Urinary bladder (tissue), 4 donors: ENCODE measurements around the gene ITPKA. TPM values are rescaled to one million over a fixed set of nuclear protein-coding genes. Genes with fewer than 3 reads are reported as not detected.

Source experiments
- DNase-seq: peaks from one replicate; pipeline ENCODE4 v3.0.0-alpha.2; 2015; ENCODE audit errors: extremely low spot score
- H3K27ac ChIP-seq: one replicate; pipeline ENCODE4 v1.5.1; 2013; ENCODE audit warnings: low read depth, mild to moderate bottlenecking, moderate library complexity
- H3K36me3 ChIP-seq: one replicate; pipeline ENCODE4 v1.6.1; 2013; ENCODE audit warnings: mild to moderate bottlenecking, moderate library complexity; ENCODE audit not compliant: insufficient read depth
- H3K4me1 ChIP-seq: one replicate; pipeline ENCODE4 v1.6.1; 2013; ENCODE audit warnings: mild to moderate bottlenecking, moderate library complexity; ENCODE audit not compliant: insufficient read depth
- H3K4me3 ChIP-seq: one replicate; pipeline ENCODE4 v1.5.1; 2013; ENCODE audit warnings: low read depth, low read length
- WGBS: extraction: QIAGEN DNeasy Blood & Tissue Kit; methylation state at CpG from one replicate; pipeline ENCODE4 v1.1.7; 2013; 5-methylcytosine and 5-hydroxymethylcytosine counted together
- polyA plus RNA-seq: library from polyadenylated mRNA; stranded (reverse); fragments of 200-250 nt; gene quantifications from one replicate; pipeline ENCODE4 v1.2.3, GENCODE V29; 2013
- total RNA-seq: library from RNA; depleted of rRNA; stranded (reverse); fragments of >200 nt; gene quantifications from one replicate; pipeline ENCODE4 v1.2.3, GENCODE V29; 2014
- donor health status: healthy with polysubstance abuse.
- donor health status: healthy.

The ITPKA gene
- total and polyA plus RNA-seq, 2 donors, result 0.37 to 2.0 TPM

DNA sequence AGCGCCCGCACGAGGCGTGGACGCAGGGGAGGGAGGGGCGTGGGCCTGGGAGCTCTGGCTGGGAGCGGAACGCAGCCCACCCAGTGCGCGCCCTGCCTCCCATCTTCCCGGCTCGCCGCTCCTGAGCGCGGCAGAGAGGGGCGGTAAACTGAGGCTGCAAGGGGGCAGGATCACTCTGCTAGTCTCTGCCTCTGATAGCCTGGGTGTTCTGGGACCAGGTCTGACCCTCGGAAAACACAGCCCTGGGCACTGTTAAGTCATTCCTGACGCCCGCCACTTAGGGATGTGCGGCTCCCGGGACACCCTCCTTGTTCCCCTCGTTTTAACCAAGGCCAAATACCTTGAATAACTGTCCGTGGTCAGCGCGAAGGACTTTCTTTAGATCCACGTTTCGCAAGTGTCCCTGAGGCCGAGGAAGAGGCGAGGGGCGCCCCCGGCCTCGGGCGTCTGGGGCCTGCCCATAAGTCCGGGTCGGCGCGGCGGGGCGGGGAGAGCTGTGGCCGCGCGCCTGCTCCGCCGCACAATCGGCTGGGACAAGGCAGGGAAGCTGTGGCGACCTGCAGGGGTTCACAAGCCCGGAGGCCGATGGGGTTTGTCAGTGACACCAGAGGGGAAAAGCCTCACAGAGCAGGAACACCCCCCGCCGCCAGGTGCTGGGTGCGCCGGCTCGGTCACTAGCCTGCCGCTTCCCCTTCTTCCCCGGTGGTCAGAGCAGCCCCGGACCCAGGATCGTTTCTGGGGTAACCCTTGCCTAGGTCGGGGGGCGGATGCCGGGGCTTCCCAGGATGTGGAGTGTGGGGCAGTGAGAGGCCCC lies 1.5 kb downstream of the ITPKA start:
- H3K4me3 ChIP-seq, result peak overlapping the region; percentile 65
- H3K36me3 ChIP-seq, result no peaks in the 10 kb centered on the region
- no peak for DNase-seq
- H3K4me1 ChIP-seq, result peaks cover 3% of the 10 kb centered on the region
- H3K27ac ChIP-seq, result no peak overlapping the region
- 12% methylated on average over 60 of the region's 60 CpGs for WGBS

GRCh38 chr15:41495736-41496599 lies 2.3 kb downstream of the ITPKA start:
- Histone ChIP-seq H3K36me3 (no peaks in the 10 kb centered on the region), H3K4me1 (peaks cover 3% of the 10 kb centered on the region), H3K4me3 (peak overlapping the region; percentile 65), H3K27ac (no peak overlapping the region)
- DNase-seq, result no peak
- 56% methylated on average over 59 of the region's 59 CpGs for WGBS

GRCh38 chr15:41498657-41499056 lies 5.0 kb downstream of the ITPKA start:
- 94% methylated on average over 2 of the region's 2 CpGs for WGBS
- Histone ChIP-seq H3K4me3 (no peak overlapping the region), H3K4me1 (peaks cover 3% of the 10 kb centered on the region), H3K27ac (no peak overlapping the region), H3K36me3 (no peaks in the 10 kb centered on the region)
- no peak for DNase-seq

GRCh38 chr15:41499109-41499851 lies 5.6 kb downstream of the ITPKA start:
- Histone ChIP-seq H3K27ac (no peak overlapping the region), H3K36me3 (no peaks in the 10 kb centered on the region), H3K4me3 (no peak overlapping the region), H3K4me1 (peaks cover 1% of the 10 kb centered on the region)
- DNase-seq, result no peak
- WGBS, result 94% methylated on average over 6 of the region's 6 CpGs

- no peaks in the 10 kb centered on the region for H3K36me3 ChIP-seq
- no peak overlapping the region for H3K27ac ChIP-seq
- H3K4me1 ChIP-seq, result no peaks in the 10 kb centered on the region
- peak overlapping the region; percentile 1 for H3K4me3 ChIP-seq
- WGBS, result 6% methylated on average over 56 of the region's 56 CpGs
- no peak for DNase-seq
Observed at GRCh38 chr15:41501191-41501917, 7.7 kb downstream of the ITPKA start.

DNA sequence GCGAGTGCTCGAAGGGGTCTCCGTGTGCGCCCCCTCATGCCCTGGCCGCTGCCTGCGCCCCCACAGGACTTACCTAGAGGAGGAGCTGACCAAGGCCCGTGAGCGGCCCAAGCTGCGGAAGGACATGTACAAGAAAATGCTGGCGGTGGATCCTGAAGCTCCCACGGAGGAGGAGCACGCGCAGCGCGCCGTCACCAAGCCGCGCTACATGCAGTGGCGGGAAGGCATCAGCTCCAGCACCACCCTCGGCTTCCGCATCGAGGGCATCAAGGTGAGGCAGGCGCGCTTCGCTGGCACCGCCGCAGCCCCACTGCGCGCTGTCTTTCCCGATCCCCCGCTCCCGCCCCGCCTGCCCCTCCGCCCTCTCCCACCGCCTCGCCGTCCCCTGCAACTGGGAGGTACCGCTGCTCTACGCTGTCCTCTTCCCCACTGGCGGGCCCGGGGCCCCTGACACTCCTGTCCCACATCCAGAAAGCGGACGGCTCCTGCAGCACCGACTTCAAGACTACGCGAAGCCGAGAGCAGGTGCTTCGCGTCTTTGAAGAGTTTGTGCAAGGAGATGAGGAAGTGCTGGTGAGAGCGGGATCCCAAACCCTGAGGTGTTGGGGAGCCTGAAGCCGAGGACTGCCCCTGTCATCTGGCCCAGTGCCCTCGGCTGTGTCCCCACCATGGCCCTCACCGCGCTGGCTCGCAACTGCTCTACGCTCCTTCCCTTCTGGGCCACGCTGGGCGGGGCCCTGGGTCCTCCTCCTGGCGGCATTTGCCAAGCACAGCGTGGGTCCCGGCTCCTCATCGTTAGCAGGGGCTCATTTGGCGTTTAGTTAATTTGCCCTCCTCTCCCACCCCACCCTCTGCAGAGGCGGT lies 8.5 kb downstream of the ITPKA start:
- H3K36me3 ChIP-seq, result no peaks in the 10 kb centered on the region
- H3K4me1 ChIP-seq, result no peaks in the 10 kb centered on the region
- 3% methylated on average over 64 of the region's 64 CpGs for WGBS
- H3K27ac ChIP-seq, result no peak overlapping the region
- no peak for DNase-seq
- H3K4me3 ChIP-seq, result peak overlapping the region; percentile 1

DNA sequence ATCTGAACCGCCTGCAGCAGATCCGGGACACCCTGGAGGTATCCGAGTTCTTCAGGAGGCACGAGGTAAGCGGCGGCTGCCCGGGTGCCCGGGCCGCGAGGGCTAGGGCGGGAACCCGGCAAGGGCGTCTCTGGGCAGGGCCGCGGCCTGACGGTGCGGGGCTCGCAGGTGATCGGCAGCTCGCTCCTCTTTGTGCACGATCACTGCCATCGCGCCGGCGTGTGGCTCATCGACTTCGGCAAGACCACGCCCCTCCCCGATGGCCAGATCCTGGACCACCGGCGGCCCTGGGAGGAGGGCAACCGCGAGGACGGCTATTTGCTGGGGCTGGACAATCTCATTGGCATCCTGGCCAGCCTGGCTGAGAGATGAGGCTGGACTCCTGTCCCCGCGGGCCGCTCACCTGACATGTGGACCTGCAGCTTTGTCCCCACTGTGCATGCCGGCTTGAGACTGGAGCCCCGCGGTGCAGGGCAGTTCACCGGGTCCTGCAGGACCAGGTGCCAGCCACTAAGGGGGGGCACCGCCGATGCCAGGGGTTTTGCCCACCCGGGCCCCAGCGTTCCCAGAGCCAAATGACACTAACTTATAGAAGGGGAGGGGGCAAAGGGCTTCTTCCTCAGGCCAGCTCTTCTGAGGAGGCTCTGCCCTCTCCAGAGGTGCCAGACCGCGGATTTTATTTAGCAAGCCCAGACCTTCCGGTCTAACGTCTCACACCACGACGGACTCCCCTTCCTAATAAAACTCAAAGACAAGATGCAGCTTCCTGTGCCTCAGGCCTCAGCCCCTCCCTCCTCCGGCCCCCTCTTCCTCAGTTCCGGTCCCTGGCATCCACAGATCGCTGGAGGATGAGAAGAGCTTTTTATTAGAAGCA lies 9.4 kb downstream of the ITPKA start:
- H3K36me3 ChIP-seq, result no peaks in the 10 kb centered on the region
- H3K4me3 ChIP-seq, result no peak overlapping the region
- no peak overlapping the region for H3K27ac ChIP-seq
- H3K4me1 ChIP-seq, result no peaks in the 10 kb centered on the region
- DNase-seq, result no peak
- 18% methylated on average over 54 of the region's 54 CpGs for WGBS

- Histone ChIP-seq H3K36me3 (no peaks in the 10 kb centered on the region), H3K27ac (no peak overlapping the region), H3K4me3 (no peak overlapping the region), H3K4me1 (no peaks in the 10 kb centered on the region)
- WGBS, result 88% methylated on average over 5 of the region's 5 CpGs
- no peak for DNase-seq
Observed at GRCh38 chr15:41503669-41504010, 10.0 kb downstream of the ITPKA start.

GRCh38 chr15:41504751-41505492 lies 11.2 kb downstream of the ITPKA start:
- WGBS, result 91% methylated on average over 13 of the region's 13 CpGs
- no peaks in the 10 kb centered on the region for H3K4me1 ChIP-seq
- no peaks in the 10 kb centered on the region for H3K36me3 ChIP-seq
- no peak for DNase-seq
- H3K4me3 ChIP-seq, result no peak overlapping the region
- no peak overlapping the region for H3K27ac ChIP-seq

GRCh38 chr15:41505776-41506175 lies 12.1 kb downstream of the ITPKA start:
- Histone ChIP-seq H3K27ac (no peak overlapping the region), H3K36me3 (no peaks in the 10 kb centered on the region), H3K4me3 (no peak overlapping the region), H3K4me1 (no peaks in the 10 kb centered on the region)
- DNase-seq, result no peak
- WGBS, result 91% methylated on average over 4 of the region's 4 CpGs

GRCh38 chr15:41506796-41507341 lies 13.2 kb downstream of the ITPKA start:
- Histone ChIP-seq H3K36me3 (no peaks in the 10 kb centered on the region), H3K4me3 (no peak overlapping the region), H3K27ac (no peak overlapping the region), H3K4me1 (no peaks in the 10 kb centered on the region)
- WGBS, result 69% methylated on average over 10 of the region's 10 CpGs
- DNase-seq, result no peak
